Embryonic facial prominence (tissue), 1 donor: Measurements from ENCODE around the gene CUX1.

Experiments
- DNase-seq: peaks from one replicate; pipeline ENCODE4 v3.0.0-alpha.2; 2016; ENCODE audit errors: extremely low spot score

The CUX1 gene

GRCh38 chr7:101956130-101956529, 138.7 kb downstream of the CUX1 start:
- no peak for DNase-seq

- no peak for DNase-seq
Observed at GRCh38 chr7:101957744-101958525, 140.5 kb downstream of the CUX1 start.

GRCh38 chr7:101959342-101959741, 141.9 kb downstream of the CUX1 start:
- no peak for DNase-seq

GRCh38 chr7:101959829-101960228, 142.4 kb downstream of the CUX1 start:
- no peak for DNase-seq

GRCh38 chr7:101960323-101960722, 142.9 kb downstream of the CUX1 start:
- DNase-seq = no peak

- no peak for DNase-seq
Observed at GRCh38 chr7:101960985-101961708, 143.7 kb downstream of the CUX1 start.

- no peak for DNase-seq
Observed at GRCh38 chr7:101961811-101962210, 144.4 kb downstream of the CUX1 start.

GRCh38 chr7:101963693-101964092, 146.3 kb downstream of the CUX1 start:
- no peak for DNase-seq

GRCh38 chr7:101964680-101965452, 147.4 kb downstream of the CUX1 start:
- no peak for DNase-seq

- no peak for DNase-seq
Observed at GRCh38 chr7:101968720-101969466, 151.5 kb downstream of the CUX1 start.

- no peak for DNase-seq
Observed at GRCh38 chr7:101969997-101970585, 152.7 kb downstream of the CUX1 start.

- DNase-seq = no peak
Observed at GRCh38 chr7:101970801-101971200, 153.4 kb downstream of the CUX1 start.

- no peak for DNase-seq
Observed at GRCh38 chr7:101971457-101971856, 154.0 kb downstream of the CUX1 start.

- DNase-seq = no peak
Observed at GRCh38 chr7:101972627-101973026, 155.2 kb downstream of the CUX1 start.

GRCh38 chr7:101973130-101973529, 155.7 kb downstream of the CUX1 start:
- DNase-seq = no peak

- no peak for DNase-seq
Observed at GRCh38 chr7:101974393-101974792, 157.0 kb downstream of the CUX1 start.

GRCh38 chr7:101975046-101975445, 157.6 kb downstream of the CUX1 start:
- no peak for DNase-seq

GRCh38 chr7:101976411-101976810, 159.0 kb downstream of the CUX1 start:
- no peak for DNase-seq

GRCh38 chr7:101977249-101977648, 159.8 kb downstream of the CUX1 start:
- DNase-seq = no peak

- DNase-seq = no peak
Observed at GRCh38 chr7:101978683-101979082, 161.3 kb downstream of the CUX1 start.

GRCh38 chr7:101983147-101983811, 165.9 kb downstream of the CUX1 start:
- DNase-seq = no peak
